HepG2 (cell line): ENCODE results near the gene IRX5. TPM values are rescaled to one million over a fixed set of nuclear protein-coding genes. Genes with fewer than 3 reads are reported as not detected.

Experiments used
- ATAC-seq: fragments of 200-7000 bp; cut with Tn5 transposase; 3 replicates; pipeline ENCODE4 v1.9.1; 2020; ENCODE audit warnings: mild to moderate bottlenecking, moderate library complexity
- BruUV-seq: library from RNA; stranded (reverse); fragments of 400-500 nt; replicated peaks from 2 replicates; lab custom pipeline; 2021; lab: Mats Ljungman, UMichigan
- CTCF ChIA-PET: fragments of 300-600 bp; formaldehyde crosslinking; extraction: SDS; loops from one replicate; lab custom pipeline; 2021; ENCODE audit warnings: low total read pairs, inconsistent platforms, low intra/inter-chr PET ratio; lab: Yijun Ruan, JAX
- POLR2A ChIA-PET: fragments of 350-600 bp; sonication (Branson Sonifier 250); formaldehyde crosslinking; loops from one replicate; lab custom pipeline; 2020; ENCODE audit warnings: antibody characterized with exemption, inconsistent platforms; lab: Yijun Ruan, JAX
- DNase-seq: peaks from one replicate; pipeline ENCODE4 v3.0.0-alpha.2; 2015; ENCODE audit warnings: low spot score
- FAIRE-seq: peaks from 3 replicates; lab custom pipeline; 2011; peaks lifted over from hg19 to GRCh38; lab: Jason Lieb, UNC
- H2AFZ ChIP-seq: one replicate; pipeline ENCODE4 v1.6.1; 2011; ENCODE audit warnings: low read length, inconsistent platforms
- H3K27ac ChIP-seq: fragments of 300-600 bp; 3 replicates; pipeline ENCODE4 v1.8.0; 2011; ENCODE audit warnings: mixed run types, mild to moderate bottlenecking, mixed read lengths, low read length, inconsistent platforms; ENCODE audit not compliant: insufficient read depth; ENCODE audit errors: extremely low read length
- H3K27me3 ChIP-seq, 2 experiments: fragments of 200-600 bp in 1 of 2; 2 replicates in 1 of 2; 3 replicates in 1 of 2; pipeline versions ENCODE4 v1.6.0 to v1.8.0; 2011; ENCODE audit warnings: low read length in 2 of 2, mild to moderate bottlenecking in 2 of 2, moderate library complexity in 2 of 2, inconsistent platforms in 1 of 2; ENCODE audit not compliant: insufficient read depth in 2 of 2, control insufficient read depth in 1 of 2
- H3K36me3 ChIP-seq, 2 experiments: fragments of 200-600 bp in 1 of 2; replicated peaks in 1 of 2; 2 replicates in 1 of 2; 3 replicates in 1 of 2; pipeline versions ENCODE4 v1.5.1 to v1.8.0; 2011; ENCODE audit warnings: low read length in 2 of 2, inconsistent platforms in 1 of 2; ENCODE audit not compliant: insufficient read depth in 2 of 2, control insufficient read depth in 1 of 2
- H3K4me1 ChIP-seq: 2 replicates; pipeline ENCODE4 v1.5.1; 2012; ENCODE audit warnings: low read length, inconsistent platforms; ENCODE audit not compliant: insufficient read depth
- H3K4me2 ChIP-seq: 2 replicates; pipeline ENCODE4 v1.6.0; 2011; ENCODE audit warnings: low read depth, low read length, inconsistent platforms
- H3K4me3 ChIP-seq, 3 experiments: fragments of 200-600 bp in 1 of 3; sonication (generic), shearing (Covaris generic) in 1 of 3; replicated peaks in 1 of 3; 2 replicates each; pipeline ENCODE4 v1.5.1; 2011 to 2016; ENCODE audit warnings: low read length in 3 of 3, inconsistent platforms in 2 of 3, low read depth in 2 of 3, mild to moderate bottlenecking in 2 of 3, control low read depth in 1 of 3, mixed read lengths in 1 of 3; ENCODE audit not compliant: insufficient read depth in 1 of 3
- H3K79me2 ChIP-seq: one replicate; pipeline ENCODE4 v1.6.1; 2011; ENCODE audit warnings: low read length, inconsistent platforms; ENCODE audit not compliant: insufficient read depth
- H3K9ac ChIP-seq: 2 replicates; pipeline ENCODE4 v1.6.0; 2011; ENCODE audit warnings: mild to moderate bottlenecking, low read depth, low read length, inconsistent platforms; ENCODE audit not compliant: insufficient read depth
- H3K9me3 ChIP-seq: 2 replicates; pipeline ENCODE4 v1.5.1; 2012; ENCODE audit warnings: mild to moderate bottlenecking, low read length
- H4K20me1 ChIP-seq: 2 replicates; pipeline ENCODE4 v1.6.0; 2011; ENCODE audit warnings: inconsistent platforms, mild to moderate bottlenecking, low read length, moderate library complexity; ENCODE audit not compliant: insufficient read depth
- AKNA ChIP-seq: sonication (generic); formaldehyde crosslinking; IDR thresholded peaks from 2 replicates; pipeline ENCODE4 v1.4.0; 2020; ENCODE audit warnings: missing genetic modification reagents, borderline replicate concordance
- NBN ChIP-seq: fragments of 450-650 bp; conservative IDR thresholded peaks from 2 replicates; pipeline ENCODE4 v1.6.1; 2017
- SMC3 ChIP-seq: IDR thresholded peaks from 2 replicates; pipeline ENCODE4 v1.6.1; 2011; ENCODE audit warnings: low read length, improper control_type of control experiment
- TCF12 ChIP-seq, 2 experiments: fragments of 450-650 bp in 1 of 2; sonication (generic) in 1 of 2; formaldehyde crosslinking in 1 of 2; IDR thresholded peaks; 2 replicates each; pipeline versions ENCODE4 v1.6.1 to v1.8.0; 2017 to 2022; ENCODE audit warnings: antibody characterized with exemption in 1 of 2, mild to moderate bottlenecking in 1 of 2, missing genetic modification reagents in 1 of 2, moderate library complexity in 1 of 2
- THAP11 ChIP-seq: IDR thresholded peaks from 2 replicates; pipeline ENCODE4 v1.6.1; 2016; ENCODE audit warnings: missing biosample characterization, missing genetic modification reagents
- ZNF235 ChIP-seq: sonication (generic); formaldehyde crosslinking; IDR thresholded peaks from 2 replicates; pipeline ENCODE4 v1.8.1; 2023; ENCODE audit warnings: mild to moderate bottlenecking, missing genetic modification reagents, borderline replicate concordance
- ZNF619 ChIP-seq: sonication (generic); formaldehyde crosslinking; IDR thresholded peaks from 2 replicates; pipeline ENCODE4 v1.4.0; 2020; ENCODE audit warnings: mild to moderate bottlenecking, missing genetic modification reagents
- WGBS: methylation state at CpG from one replicate; pipeline ENCODE4 v1.1.6; 2017; ENCODE audit warnings: low lambda C conversion rate; 5-methylcytosine and 5-hydroxymethylcytosine counted together
- in situ Hi-C: cut with HindIII; loops from 2 replicates; pipeline ENCODE4 v1.10.0; 2017; ENCODE audit warnings: low pct_unique_long_range_greater_than_20kb; ENCODE audit not compliant: extremely low pct_ligation_motif_present
- intact Hi-C: fragments of 100-400 bp; cut with micrococcal nuclease; formaldehyde crosslinking; loops from one replicate; pipeline ENCODE4 v1.10.0; 2022; ENCODE audit not compliant: unreplicated experiment
- polyA plus RNA-seq, 8 experiments: library from polyadenylated mRNA; depleted of rRNA in 3 of 8; stranded (reverse) in 7 of 8; unstranded in 1 of 8; fragments of >200 nt; fragmentation: Illumina TruSeq in 4 of 8; extraction: Trizol in 4 of 8; gene quantifications; 2 replicates each; pipeline versions ENCODE4 v1.2.1 to v1.2.3, GENCODE V29; 2011 to 2016; ENCODE audit warnings: low read depth in 4 of 8, missing spikeins in 1 of 8, mixed read lengths in 1 of 8; ENCODE audit not compliant: insufficient read depth in 1 of 8
- total RNA-seq, 5 experiments: library from RNA; depleted of rRNA; stranded (reverse); fragments of >200 nt; fragmentation: Illumina TruSeq; extraction: Trizol; gene quantifications; 2 replicates each; pipeline ENCODE4 v1.2.3, GENCODE V29; 2016; ENCODE audit warnings: low read depth in 1 of 5

IRX5 gene
- total and polyA plus RNA-seq, 2 of the 13 experiments (the other 11 are each of a cell fraction or from before 2014, with no cell fraction given), result not detected

- no peaks in the 10 kb centered on the region for H3K4me1 ChIP-seq
- WGBS, result 0% methylated on average over 2 of the region's 2 CpGs
- no peaks in the 10 kb centered on the region for H3K79me2 ChIP-seq
- H3K4me3 ChIP-seq, result no peak overlapping the region
- no peak overlapping the region for H3K4me2 ChIP-seq
- H4K20me1 ChIP-seq, result no peaks in the 10 kb centered on the region
- TF ChIP-seq SMC3, result no peak
- no peak for TF ChIP-seq ZNF235 (CRISPR knock-in tag)
- TF ChIP-seq THAP11 (CRISPR knock-in tag), result no peak
- no peak for TF ChIP-seq AKNA (CRISPR knock-in tag)
- TF ChIP-seq NBN, result no peak
- TF ChIP-seq TCF12 (IDR thresholded peaks at IDR 0.05), result no peak
- TF ChIP-seq TCF12 (CRISPR knock-in tag; IDR thresholded peaks at IDR 0.05), result no peak
- TF ChIP-seq ZNF619 (CRISPR knock-in tag), result no peak
- TF ChIP-seq, all 625 proteins: peak for 0
- no peak for ATAC-seq
- no peak for DNase-seq
- intact Hi-C loops (no loop called here), in situ Hi-C loops (no loop called here)
- peak; percentile 8 for FAIRE-seq
- ChIA-PET CTCF (no interaction called here), POLR2A (no interaction called here)
- Histone ChIP-seq H2AFZ (no peak overlapping the region), H3K9ac (no peak overlapping the region), H3K27me3 (peaks cover 0 to 14% of the 10 kb centered on the region in 2 experiments; a peak in 3 of 5 replicates), H3K36me3 (no peaks in the 10 kb centered on the region), H3K27ac (no peak overlapping the region), H3K9me3 (no peaks in the 10 kb centered on the region)
- no TSS peak for BruUV-seq
These were observed 6.7 kb upstream of the IRX5 start for GRCh38 chr16:54923988-54924387.
